ENCODE data around the gene HDGFL2.

DNA sequence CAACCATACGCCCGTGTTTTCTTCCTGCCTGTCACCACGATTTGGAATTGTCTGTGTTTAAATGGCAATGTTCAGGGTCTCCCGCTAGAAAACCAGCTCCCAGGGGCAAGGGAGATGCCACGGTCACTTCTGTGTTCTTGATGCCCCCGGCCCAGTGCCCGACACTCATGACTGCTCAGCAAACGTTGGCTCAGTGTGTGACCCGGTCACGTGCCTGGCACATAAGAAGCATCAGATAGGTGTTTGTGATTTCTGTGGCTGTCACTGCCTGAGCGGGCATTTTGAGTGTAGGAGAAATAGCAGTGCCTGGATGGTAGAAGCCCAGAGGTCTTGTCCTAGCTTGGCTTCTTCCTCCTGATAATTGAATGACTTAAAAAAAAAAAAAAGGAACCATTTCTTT, 15.5 kb downstream of the HDGFL2 start:
- TF ChIP-seq, protein P1, sequence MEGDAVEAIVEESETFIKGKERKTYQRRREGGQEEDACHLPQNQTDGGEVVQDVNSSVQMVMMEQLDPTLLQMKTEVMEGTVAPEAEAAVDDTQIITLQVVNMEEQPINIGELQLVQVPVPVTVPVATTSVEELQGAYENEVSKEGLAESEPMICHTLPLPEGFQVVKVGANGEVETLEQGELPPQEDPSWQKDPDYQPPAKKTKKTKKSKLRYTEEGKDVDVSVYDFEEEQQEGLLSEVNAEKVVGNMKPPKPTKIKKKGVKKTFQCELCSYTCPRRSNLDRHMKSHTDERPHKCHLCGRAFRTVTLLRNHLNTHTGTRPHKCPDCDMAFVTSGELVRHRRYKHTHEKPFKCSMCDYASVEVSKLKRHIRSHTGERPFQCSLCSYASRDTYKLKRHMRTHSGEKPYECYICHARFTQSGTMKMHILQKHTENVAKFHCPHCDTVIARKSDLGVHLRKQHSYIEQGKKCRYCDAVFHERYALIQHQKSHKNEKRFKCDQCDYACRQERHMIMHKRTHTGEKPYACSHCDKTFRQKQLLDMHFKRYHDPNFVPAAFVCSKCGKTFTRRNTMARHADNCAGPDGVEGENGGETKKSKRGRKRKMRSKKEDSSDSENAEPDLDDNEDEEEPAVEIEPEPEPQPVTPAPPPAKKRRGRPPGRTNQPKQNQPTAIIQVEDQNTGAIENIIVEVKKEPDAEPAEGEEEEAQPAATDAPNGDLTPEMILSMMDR (IDR thresholded peaks at IDR 0.05; ENCODE audit: borderline replicate concordance, extremely low read depth, low read length, poor library complexity, severe bottlenecking), result no peak
- TF ChIP-seq EZH2 (IDR thresholded peaks at IDR 0.05; ENCODE audit: borderline replicate concordance, low read depth, low read length, severe bottlenecking), result no peak
